ENCODE results near the gene ACVR1B. TPM values are rescaled to one million over a fixed set of nuclear protein-coding genes. Genes with fewer than 3 reads are reported as not detected.

Gene ACVR1B
- total RNA-seq, 1 donor from 2014 or later = 15.1 TPM

DNA sequence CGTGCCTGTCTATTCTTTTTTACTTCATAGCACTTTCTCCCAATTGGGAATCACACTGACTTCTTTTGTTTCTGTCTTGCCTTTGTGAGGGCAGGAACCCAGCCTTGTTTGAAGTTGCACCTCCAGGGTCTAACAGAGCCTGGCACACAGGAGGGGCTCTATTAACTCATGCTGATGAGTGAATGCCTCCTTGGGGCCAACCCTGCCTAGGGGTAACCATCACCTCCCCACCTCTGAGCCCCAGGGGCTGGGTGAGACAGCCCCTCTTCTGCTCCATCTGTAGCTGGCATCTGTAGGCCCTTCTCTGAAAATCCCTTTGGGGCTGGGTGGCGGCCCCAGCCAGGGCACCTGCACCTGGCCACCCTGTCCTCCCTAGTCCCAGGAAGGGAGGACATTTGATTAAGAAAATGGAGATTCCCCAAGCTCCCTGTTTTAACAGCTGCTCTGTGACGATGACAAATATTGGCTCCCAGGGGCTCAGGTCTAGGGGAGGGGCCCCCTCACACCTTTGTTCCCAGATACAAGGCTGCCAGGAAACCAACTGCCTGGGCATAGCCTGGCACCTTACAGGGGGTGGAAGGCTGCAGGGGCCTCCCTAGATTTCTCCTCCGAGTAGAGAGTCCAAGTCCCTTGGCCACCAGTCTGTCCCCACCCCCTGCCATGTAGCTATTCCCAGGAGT lies 67.1 kb downstream of the ACVR1B start:
- TF ChIP-seq, protein P1, sequence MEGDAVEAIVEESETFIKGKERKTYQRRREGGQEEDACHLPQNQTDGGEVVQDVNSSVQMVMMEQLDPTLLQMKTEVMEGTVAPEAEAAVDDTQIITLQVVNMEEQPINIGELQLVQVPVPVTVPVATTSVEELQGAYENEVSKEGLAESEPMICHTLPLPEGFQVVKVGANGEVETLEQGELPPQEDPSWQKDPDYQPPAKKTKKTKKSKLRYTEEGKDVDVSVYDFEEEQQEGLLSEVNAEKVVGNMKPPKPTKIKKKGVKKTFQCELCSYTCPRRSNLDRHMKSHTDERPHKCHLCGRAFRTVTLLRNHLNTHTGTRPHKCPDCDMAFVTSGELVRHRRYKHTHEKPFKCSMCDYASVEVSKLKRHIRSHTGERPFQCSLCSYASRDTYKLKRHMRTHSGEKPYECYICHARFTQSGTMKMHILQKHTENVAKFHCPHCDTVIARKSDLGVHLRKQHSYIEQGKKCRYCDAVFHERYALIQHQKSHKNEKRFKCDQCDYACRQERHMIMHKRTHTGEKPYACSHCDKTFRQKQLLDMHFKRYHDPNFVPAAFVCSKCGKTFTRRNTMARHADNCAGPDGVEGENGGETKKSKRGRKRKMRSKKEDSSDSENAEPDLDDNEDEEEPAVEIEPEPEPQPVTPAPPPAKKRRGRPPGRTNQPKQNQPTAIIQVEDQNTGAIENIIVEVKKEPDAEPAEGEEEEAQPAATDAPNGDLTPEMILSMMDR (IDR thresholded peaks at IDR 0.05; ENCODE audit: insufficient read depth, low read length, poor library complexity, severe bottlenecking) = no peak
- H3K27me3 ChIP-seq (ENCODE audit: control insufficient read depth, insufficient read depth, low read length) = peaks cover 6% of the 10 kb centered on the region
- no peak overlapping the region for H3K4me3 ChIP-seq (ENCODE audit: low read depth, low read length)
- no peak for DNase-seq (ENCODE audit: low read depth)
- H3K36me3 ChIP-seq (ENCODE audit: control insufficient read depth, insufficient read depth, low read length) = no peaks in the 10 kb centered on the region

DNA sequence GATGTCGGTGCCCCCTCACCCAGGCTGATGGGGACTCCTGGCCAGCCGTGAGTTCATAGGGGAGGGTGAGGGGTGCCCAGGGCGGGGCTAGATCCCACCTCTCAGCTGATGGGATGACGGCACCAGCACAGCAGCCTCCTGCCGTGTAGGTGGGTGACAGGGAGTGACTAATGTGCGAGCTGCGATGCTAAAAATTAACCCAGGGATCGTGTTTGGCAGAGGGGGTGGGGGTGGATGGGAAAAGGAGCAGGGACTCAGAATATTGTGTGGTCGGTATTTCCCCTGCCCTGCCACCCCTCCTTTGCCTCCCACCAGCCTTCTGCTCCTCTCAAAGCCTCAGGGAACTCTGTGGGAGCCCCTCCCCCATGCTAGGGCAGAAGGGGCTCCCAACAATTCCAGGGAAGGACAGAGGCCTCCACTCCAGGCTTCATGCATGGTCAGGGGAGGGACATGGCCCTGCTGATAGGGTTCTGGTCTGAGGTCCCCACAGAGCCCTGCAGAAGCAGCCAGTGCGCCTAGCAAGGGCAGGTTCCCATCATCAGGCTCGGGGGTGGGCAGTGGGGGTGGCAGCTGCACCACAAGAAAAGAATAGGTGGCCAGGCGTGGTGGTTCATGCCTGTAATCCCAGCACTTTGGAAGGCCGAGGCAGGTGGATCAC lies 67.7 kb downstream of the ACVR1B start:
- TF ChIP-seq, protein P1 (IDR thresholded peaks at IDR 0.05; ENCODE audit: insufficient read depth, low read length, poor library complexity, severe bottlenecking) = no peak
- Histone ChIP-seq H3K27me3 (ENCODE audit: control insufficient read depth, insufficient read depth, low read length) (peaks cover 6% of the 10 kb centered on the region), H3K36me3 (ENCODE audit: control insufficient read depth, insufficient read depth, low read length) (no peaks in the 10 kb centered on the region), H3K4me3 (ENCODE audit: low read depth, low read length) (no peak overlapping the region)
- DNase-seq (ENCODE audit: low read depth) = no peak

DNA sequence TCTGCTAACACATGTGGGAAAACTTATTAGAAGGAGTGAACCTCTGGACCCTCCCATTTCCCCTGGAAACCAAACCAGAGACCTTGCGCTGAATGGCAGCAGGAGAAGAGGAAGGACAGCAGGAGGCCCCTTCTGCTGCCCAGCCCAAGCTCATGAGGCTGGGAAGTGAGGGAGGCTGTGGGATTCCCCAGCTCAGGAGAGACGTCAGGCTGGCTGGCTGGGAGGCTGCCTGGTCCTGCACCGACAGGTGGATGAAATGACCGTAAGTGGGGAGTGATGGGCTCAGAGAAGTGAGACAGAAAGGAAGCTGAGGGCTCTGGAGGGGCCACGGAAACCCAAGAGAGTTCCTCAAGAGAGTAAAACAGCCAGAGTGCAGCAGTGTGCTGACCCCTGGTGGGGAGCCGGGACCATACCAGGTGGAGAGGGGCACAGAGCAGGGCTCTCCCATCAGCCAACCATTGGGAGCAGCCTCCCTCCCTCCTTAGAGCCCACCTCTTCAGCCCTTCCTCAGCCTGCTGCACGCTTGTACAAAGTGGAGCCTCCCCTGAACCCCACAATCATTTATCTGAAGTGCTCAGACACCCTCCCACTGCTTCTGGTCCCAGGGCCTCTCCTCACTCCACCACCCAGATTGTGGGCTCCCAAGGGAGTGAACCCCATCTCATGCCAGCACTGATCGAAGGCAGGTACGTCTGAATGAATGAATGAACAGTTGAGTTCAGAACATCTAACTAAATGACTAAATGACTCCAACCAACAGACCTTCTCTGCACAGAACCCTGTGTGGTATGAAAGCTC lies 69.2 kb downstream of the ACVR1B start:
- no peak for DNase-seq (ENCODE audit: low read depth)
- H3K27me3 ChIP-seq (ENCODE audit: control insufficient read depth, insufficient read depth, low read length) = no peaks in the 10 kb centered on the region
- TF ChIP-seq, protein P1 (IDR thresholded peaks at IDR 0.05; ENCODE audit: insufficient read depth, low read length, poor library complexity, severe bottlenecking) = peak; percentile 89
- H3K36me3 ChIP-seq (ENCODE audit: control insufficient read depth, insufficient read depth, low read length) = no peaks in the 10 kb centered on the region
- no peak overlapping the region for H3K4me3 ChIP-seq (ENCODE audit: low read depth, low read length)

DNA sequence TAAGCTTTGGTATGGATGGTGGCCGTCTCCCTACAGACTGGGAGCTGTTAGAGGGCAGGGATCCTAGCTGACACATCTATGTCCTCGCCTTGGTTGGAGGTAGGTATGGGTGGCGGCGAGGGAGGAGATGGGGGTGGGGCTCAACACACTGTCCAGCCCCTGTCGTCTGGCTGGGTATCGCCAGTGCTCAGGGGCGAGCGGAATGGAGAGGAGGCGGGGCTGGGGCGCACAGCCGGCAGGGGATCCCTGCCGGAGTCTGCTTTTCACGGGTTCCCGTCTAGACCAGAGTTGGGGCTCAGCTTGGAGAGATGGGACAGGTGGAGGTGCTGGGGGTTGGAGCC lies 71.3 kb downstream of the ACVR1B start:
- Histone ChIP-seq H3K27me3 (ENCODE audit: control insufficient read depth, insufficient read depth, low read length) (no peaks in the 10 kb centered on the region), H3K4me3 (ENCODE audit: low read depth, low read length) (peak overlapping the region; percentile 50), H3K36me3 (ENCODE audit: control insufficient read depth, insufficient read depth, low read length) (no peaks in the 10 kb centered on the region)
- TF ChIP-seq, protein P1 (IDR thresholded peaks at IDR 0.05; ENCODE audit: insufficient read depth, low read length, poor library complexity, severe bottlenecking) = no peak
- DNase-seq (ENCODE audit: low read depth) = no peak

DNA sequence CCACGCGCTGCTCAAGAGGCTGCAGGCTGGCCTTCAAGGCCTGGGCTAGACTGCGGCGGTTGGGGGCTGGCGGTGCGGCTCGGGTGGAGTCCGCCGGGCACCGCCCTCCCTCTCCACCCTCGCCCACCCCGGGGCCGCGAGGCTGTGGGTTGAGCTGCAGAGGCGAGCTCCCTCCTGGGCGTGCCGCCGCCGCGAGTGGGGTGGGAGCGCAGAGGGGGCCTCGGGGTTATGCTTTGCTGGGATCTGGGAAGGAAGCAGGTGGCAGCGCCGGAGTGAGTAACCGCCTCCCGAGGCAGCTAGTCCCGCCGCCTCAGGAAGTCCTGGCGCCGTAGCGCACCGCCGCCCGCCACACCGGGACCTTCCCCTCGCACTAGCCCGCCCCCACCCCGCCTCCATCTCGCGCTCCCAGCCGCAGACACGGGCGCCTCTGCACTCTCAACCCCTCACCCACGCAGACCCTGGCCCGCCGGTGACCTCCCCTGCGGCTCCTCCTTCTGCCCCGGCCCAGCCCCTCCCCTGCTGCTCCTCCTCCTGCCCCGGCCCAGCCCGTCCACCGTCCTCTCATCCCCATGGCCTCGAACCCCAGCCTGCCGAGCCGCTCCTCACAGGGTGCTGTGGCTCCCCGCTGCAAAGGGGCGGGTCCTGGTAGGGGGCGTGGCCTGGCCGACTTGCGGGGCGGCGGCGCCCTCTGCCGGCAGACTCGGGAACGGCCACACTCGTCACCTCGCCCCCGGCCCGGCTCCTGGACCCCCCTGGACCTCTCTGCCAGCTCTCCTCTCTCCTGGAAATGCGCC lies 71.9 kb downstream of the ACVR1B start:
- TF ChIP-seq, protein P1 (IDR thresholded peaks at IDR 0.05; ENCODE audit: insufficient read depth, low read length, poor library complexity, severe bottlenecking) = peak; percentile 77
- H3K27me3 ChIP-seq (ENCODE audit: control insufficient read depth, insufficient read depth, low read length) = no peaks in the 10 kb centered on the region
- H3K4me3 ChIP-seq (ENCODE audit: low read depth, low read length) = peak overlapping the region; percentile 50
- no peaks in the 10 kb centered on the region for H3K36me3 ChIP-seq (ENCODE audit: control insufficient read depth, insufficient read depth, low read length)
- DNase-seq (ENCODE audit: low read depth) = no peak

All from kidney epithelial cell (primary cell).